ENCODE data around the gene NDUFB2.
A peak's percentile ranks its signal among the peaks of the same experiment; 100 is the strongest.

NDUFB2 gene

DNA sequence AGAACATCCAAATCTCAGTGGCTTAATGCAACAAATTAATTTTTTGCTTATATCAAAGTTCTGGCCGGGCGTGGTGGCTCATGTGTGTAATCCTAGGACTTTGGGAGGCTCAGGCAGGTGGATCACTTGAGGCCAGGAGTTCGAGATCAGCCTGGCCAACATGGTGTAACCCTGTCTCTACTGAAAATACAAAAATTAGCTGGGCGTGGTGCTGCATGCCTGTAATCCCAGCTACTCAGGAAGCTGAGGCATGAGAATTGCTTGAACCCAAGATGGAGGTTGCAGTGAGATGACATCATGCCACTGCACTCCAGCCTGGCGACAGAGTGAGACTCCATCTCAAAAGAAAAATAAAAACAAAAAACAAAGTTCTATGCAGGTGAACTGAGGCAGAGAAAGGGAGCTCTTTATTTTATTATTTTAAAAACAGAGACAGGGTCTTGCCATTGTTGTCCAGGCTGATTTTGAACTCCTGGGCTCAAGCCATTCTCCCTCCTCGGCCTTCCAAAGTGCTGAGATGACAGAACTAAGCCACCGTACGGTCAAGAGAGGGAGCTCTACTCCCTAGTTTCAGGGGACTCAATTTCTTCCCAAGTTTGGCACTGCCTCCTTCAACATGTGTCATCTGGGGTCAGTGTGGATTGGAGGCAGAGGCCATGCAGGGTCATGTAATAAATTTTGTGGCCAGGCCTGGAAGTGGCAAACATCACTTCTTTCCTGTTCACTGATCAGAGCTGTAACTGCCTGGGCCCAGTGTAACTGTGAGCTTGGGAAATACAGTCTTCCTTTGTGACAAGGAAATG lies 21.4 kb upstream of the NDUFB2 start (continued):
- TF ChIP-seq ZNF112 (tag by site-specific recombination; IDR thresholded peaks at IDR 0.05) (no peak), ZNF114 (tag by site-specific recombination; IDR thresholded peaks at IDR 0.05) (no peak), ZNF23 (tag by site-specific recombination; IDR thresholded peaks at IDR 0.05; ENCODE audit: borderline replicate concordance) (no peak), ZNF629 (tag by site-specific recombination; IDR thresholded peaks at IDR 0.05) (peak; percentile 70; the same call in 1 of the 2 replicates), FEZF1 (tag by site-specific recombination; IDR thresholded peaks at IDR 0.05) (peak; percentile 41; the same call in 1 of the 2 replicates), MZF1 (tag by site-specific recombination; IDR thresholded peaks at IDR 0.05; ENCODE audit: borderline replicate concordance) (no peak), ZNF354C (tag by site-specific recombination; IDR thresholded peaks at IDR 0.05; ENCODE audit: borderline replicate concordance, low read depth) (no peak), ZNF24 (tag by site-specific recombination; IDR thresholded peaks at IDR 0.05) (no peak; the same call in 1 of the 2 replicates), TRIM28 (IDR thresholded peaks at IDR 0.05; ENCODE audit: borderline replicate concordance, low read length) (peak; percentile 46; the same call in 1 of the 2 replicates), ZNF677 (tag by site-specific recombination; IDR thresholded peaks at IDR 0.05) (no peak), ZBTB21 (tag by site-specific recombination; IDR thresholded peaks at IDR 0.05) (peak; percentile 41; the same call in 1 of the 2 replicates), ZSCAN30 (tag by site-specific recombination; IDR thresholded peaks at IDR 0.05) (no peak), IKZF3 (tag by site-specific recombination; IDR thresholded peaks at IDR 0.05) (peak; percentile 64), SP7 (tag by site-specific recombination; IDR thresholded peaks at IDR 0.05) (peak; percentile 58; the same call in 1 of the 2 replicates), ZNF175 (tag by site-specific recombination; IDR thresholded peaks at IDR 0.05) (no peak), ZNF600 (tag by site-specific recombination; IDR thresholded peaks at IDR 0.05) (peak; percentile 74; the same call in 1 of the 2 replicates), ZNF133 (tag by site-specific recombination; IDR thresholded peaks at IDR 0.05) (no peak), ZNF585B (tag by site-specific recombination; IDR thresholded peaks at IDR 0.05) (no peak), ZNF555 (tag by site-specific recombination; conservative IDR thresholded peaks at IDR 0.05) (no peak), ZNF530 (tag by site-specific recombination; IDR thresholded peaks at IDR 0.05; ENCODE audit: low read depth) (no peak)
- TF ChIP-seq, protein P1, sequence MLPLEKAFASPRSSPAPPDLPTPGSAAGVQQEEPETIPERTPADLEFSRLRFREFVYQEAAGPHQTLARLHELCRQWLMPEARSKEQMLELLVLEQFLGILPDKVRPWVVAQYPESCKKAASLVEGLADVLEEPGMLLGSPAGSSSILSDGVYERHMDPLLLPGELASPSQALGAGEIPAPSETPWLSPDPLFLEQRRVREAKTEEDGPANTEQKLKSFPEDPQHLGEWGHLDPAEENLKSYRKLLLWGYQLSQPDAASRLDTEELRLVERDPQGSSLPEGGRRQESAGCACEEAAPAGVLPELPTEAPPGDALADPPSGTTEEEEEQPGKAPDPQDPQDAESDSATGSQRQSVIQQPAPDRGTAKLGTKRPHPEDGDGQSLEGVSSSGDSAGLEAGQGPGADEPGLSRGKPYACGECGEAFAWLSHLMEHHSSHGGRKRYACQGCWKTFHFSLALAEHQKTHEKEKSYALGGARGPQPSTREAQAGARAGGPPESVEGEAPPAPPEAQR (tag by site-specific recombination; IDR thresholded peaks at IDR 0.05) = no peak
- TF ChIP-seq, protein P2, sequence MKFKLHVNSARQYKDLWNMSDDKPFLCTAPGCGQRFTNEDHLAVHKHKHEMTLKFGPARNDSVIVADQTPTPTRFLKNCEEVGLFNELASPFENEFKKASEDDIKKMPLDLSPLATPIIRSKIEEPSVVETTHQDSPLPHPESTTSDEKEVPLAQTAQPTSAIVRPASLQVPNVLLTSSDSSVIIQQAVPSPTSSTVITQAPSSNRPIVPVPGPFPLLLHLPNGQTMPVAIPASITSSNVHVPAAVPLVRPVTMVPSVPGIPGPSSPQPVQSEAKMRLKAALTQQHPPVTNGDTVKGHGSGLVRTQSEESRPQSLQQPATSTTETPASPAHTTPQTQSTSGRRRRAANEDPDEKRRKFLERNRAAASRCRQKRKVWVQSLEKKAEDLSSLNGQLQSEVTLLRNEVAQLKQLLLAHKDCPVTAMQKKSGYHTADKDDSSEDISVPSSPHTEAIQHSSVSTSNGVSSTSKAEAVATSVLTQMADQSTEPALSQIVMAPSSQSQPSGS (tag by site-specific recombination; IDR thresholded peaks at IDR 0.05; ENCODE audit: low read depth) = peak; percentile 93

DNA sequence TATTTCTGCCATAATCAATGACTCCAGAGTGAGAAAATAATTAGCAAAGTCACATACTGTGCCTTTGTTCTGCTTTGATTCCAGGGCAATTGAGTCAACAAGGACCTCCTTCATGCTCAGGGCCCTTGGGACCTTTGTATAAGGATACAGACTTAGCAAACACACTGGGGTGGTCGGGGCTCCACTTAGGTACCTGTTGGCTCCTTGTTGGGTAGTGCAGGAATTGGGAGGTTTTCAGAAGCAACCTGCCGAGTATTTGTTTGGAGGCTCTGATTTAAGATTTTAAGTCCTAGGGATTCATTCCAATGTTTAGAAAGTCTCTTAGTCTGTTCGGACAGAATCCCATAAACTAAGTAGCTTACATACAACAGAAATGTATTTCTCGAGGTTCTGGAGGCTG lies 20.8 kb upstream of the NDUFB2 start:
- ChIA-PET CTCF (interaction anchor here (1.0 to 1.7 kb wide), 11 partner anchors 9 to 976 kb away, joined by 3 to 6 read pairs (median 5); partner anchors contain the start of gene MRPS33), POLR2A (interaction anchor here (0.6 to 2.1 kb wide), 4 partner anchors 10 to 35 kb away, joined by 3 to 6 read pairs (median 4); partner anchors contain the start of genes DENND2A and NDUFB2)
- peaks cover 0 to 54% of the 10 kb centered on the region in 2 experiments; a peak in 2 of 3 replicates for H3K36me3 ChIP-seq (ENCODE audit: control insufficient read depth in 2 of 2, insufficient read depth in 1 of 2, low read length in 2 of 2)
- H3K27ac ChIP-seq (ENCODE audit: extremely low read depth, low read depth, low read length) = no peak overlapping the region
- H3K9me3 ChIP-seq (ENCODE audit: control insufficient read depth, insufficient read depth, low read depth, low read length) = no peaks in the 10 kb centered on the region
- no peak overlapping the region for H3K4me3 ChIP-seq (ENCODE audit: low read depth, low read length)
- no peaks in the 10 kb centered on the region for H3K4me1 ChIP-seq (ENCODE audit: control insufficient read depth, insufficient read depth, low read length)
- no peak for TF ChIP-seq SP2 (tag by site-specific recombination; IDR thresholded peaks at IDR 0.05)
- TF ChIP-seq ZNF596 (tag by site-specific recombination; IDR thresholded peaks at IDR 0.05) = no peak
- no peak for TF ChIP-seq ZNF585B (tag by site-specific recombination; IDR thresholded peaks at IDR 0.05)
- TF ChIP-seq, protein P3, sequence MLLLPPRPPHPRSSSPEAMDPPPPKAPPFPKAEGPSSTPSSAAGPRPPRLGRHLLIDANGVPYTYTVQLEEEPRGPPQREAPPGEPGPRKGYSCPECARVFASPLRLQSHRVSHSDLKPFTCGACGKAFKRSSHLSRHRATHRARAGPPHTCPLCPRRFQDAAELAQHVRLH (tag by site-specific recombination; IDR thresholded peaks at IDR 0.05) = no peak
- TF ChIP-seq, protein P4, sequence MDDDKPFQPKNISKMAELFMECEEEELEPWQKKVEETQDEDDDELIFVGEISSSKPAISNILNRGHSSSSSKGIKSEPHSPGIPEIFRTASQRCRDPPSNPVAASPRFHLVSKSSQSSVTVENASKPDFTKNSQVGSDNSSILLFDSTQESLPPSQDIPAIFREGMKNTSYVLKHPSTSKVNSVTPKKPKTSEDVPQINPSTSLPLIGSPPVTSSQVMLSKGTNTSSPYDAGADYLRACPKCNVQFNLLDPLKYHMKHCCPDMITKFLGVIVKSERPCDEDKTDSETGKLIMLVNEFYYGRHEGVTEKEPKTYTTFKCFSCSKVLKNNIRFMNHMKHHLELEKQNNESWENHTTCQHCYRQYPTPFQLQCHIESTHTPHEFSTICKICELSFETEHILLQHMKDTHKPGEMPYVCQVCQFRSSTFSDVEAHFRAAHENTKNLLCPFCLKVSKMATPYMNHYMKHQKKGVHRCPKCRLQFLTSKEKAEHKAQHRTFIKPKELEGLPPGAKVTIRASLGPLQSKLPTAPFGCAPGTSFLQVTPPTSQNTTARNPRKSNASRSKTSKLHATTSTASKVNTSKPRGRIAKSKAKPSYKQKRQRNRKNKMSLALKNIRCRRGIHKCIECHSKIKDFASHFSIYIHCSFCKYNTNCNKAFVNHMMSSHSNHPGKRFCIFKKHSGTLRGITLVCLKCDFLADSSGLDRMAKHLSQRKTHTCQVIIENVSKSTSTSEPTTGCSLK (tag by site-specific recombination; IDR thresholded peaks at IDR 0.05) = no peak
- TF ChIP-seq, protein P5, sequence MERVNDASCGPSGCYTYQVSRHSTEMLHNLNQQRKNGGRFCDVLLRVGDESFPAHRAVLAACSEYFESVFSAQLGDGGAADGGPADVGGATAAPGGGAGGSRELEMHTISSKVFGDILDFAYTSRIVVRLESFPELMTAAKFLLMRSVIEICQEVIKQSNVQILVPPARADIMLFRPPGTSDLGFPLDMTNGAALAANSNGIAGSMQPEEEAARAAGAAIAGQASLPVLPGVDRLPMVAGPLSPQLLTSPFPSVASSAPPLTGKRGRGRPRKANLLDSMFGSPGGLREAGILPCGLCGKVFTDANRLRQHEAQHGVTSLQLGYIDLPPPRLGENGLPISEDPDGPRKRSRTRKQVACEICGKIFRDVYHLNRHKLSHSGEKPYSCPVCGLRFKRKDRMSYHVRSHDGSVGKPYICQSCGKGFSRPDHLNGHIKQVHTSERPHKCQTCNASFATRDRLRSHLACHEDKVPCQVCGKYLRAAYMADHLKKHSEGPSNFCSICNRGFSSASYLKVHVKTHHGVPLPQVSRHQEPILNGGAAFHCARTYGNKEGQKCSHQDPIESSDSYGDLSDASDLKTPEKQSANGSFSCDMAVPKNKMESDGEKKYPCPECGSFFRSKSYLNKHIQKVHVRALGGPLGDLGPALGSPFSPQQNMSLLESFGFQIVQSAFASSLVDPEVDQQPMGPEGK (tag by site-specific recombination; IDR thresholded peaks at IDR 0.05) = no peak
- TF ChIP-seq KLF8 (tag by site-specific recombination; IDR thresholded peaks at IDR 0.05) = no peak
- no peak for TF ChIP-seq TRIM28 (IDR thresholded peaks at IDR 0.05; ENCODE audit: borderline replicate concordance, low read length)
